DMS53 (cell line): ENCODE results near the gene SNAP23.
A peak's percentile ranks its signal among the peaks of the same experiment; 100 is the strongest.

ENCODE experiments used
- DNase-seq: peaks from one replicate; lab custom pipeline; 2025; lab: John Stamatoyannopoulos, UW

SNAP23 gene

GRCh38 chr15:42575188-42576039 is 80.0 kb downstream of the SNAP23 start, which contains the start of gene STARD9:
STARD9 (plus strand) TSS chr15:42575606; CDS start chr15:42575716, 110 bp downstream.
- DNase-seq: peak; percentile 98

GRCh38 chr15:42576040-42576594 is 80.7 kb downstream of the SNAP23 start:
- peak; percentile 24 for DNase-seq

GRCh38 chr15:42576776-42577175 is 81.3 kb downstream of the SNAP23 start:
- DNase-seq: no peak

GRCh38 chr15:42577514-42578031 is 82.1 kb downstream of the SNAP23 start:
- peak; percentile 7 for DNase-seq

- DNase-seq: no peak
These were observed 83.6 kb downstream of the SNAP23 start for GRCh38 chr15:42578984-42579537.

GRCh38 chr15:42581272-42581730 is 85.9 kb downstream of the SNAP23 start:
- peak; percentile 90 for DNase-seq
